Skeletal muscle tissue (tissue), 4 donors: ENCODE data around the gene SCG2. TPM values are rescaled to one million over a fixed set of nuclear protein-coding genes. Genes with fewer than 3 reads are reported as not detected.

ENCODE experiments used
- H3K27ac ChIP-seq: one replicate; pipeline ENCODE4 v1.7.0; 2013; ENCODE audit warnings: mild to moderate bottlenecking, low read depth, low read length, inconsistent platforms
- H3K27me3 ChIP-seq, 3 donors: one replicate each; pipeline ENCODE4 v1.7.0; 2013; ENCODE audit warnings: low read length in 3 of 3; ENCODE audit not compliant: control insufficient read depth in 3 of 3, insufficient read depth in 3 of 3
- H3K36me3 ChIP-seq, 3 donors: one replicate each; pipeline ENCODE4 v1.7.0; 2013; ENCODE audit warnings: low read length in 3 of 3; ENCODE audit not compliant: control insufficient read depth in 3 of 3, insufficient read depth in 3 of 3
- H3K4me1 ChIP-seq, 3 donors: one replicate each; pipeline ENCODE4 v1.7.0; 2013; ENCODE audit warnings: low read length in 3 of 3, mild to moderate bottlenecking in 3 of 3; ENCODE audit not compliant: control insufficient read depth in 3 of 3, insufficient read depth in 3 of 3
- H3K4me3 ChIP-seq, 3 donors: one replicate each; pipeline ENCODE4 v1.7.0; 2013; ENCODE audit warnings: low read length in 3 of 3
- H3K9ac ChIP-seq, 3 donors: one replicate each; pipeline ENCODE4 v1.7.0; 2013; ENCODE audit warnings: low read length in 3 of 3, mild to moderate bottlenecking in 3 of 3, moderate library complexity in 2 of 3, low read depth in 1 of 3
- H3K9me3 ChIP-seq, 3 donors: one replicate each; pipeline ENCODE4 v1.7.0; 2013; ENCODE audit warnings: low read length in 3 of 3; ENCODE audit not compliant: control insufficient read depth in 3 of 3
- total RNA-seq: library from RNA; depleted of rRNA; stranded (reverse); fragments of >200 nt; gene quantifications from one replicate; pipeline ENCODE4 v1.2.3, GENCODE V29; 2014
- donor health status: Osteomylitis.

SCG2 gene
- total RNA-seq, 1 donor from 2014 or later, result not detected

- H3K4me3 ChIP-seq, result peak overlapping the region; percentile 50 to 68 (median 63)
- peaks cover under 1 to 3% (median 2%) of the 10 kb centered on the region in 3 donors for H3K27me3 ChIP-seq
- H3K9ac ChIP-seq, result peak overlapping the region; percentile 27 to 63 (median 63)
- H3K27ac ChIP-seq, result peak overlapping the region; percentile 23
- H3K4me1 ChIP-seq, result peaks cover 4 to 11% (median 4%) of the 10 kb centered on the region in 3 donors
- no peaks in the 10 kb centered on the region for H3K9me3 ChIP-seq
- no peaks in the 10 kb centered on the region for H3K36me3 ChIP-seq
Measured at GRCh38 chr2:223613017-223613950, 11.1 kb upstream of the SCG2 start.

GRCh38 chr2:223612501-223612900, 10.3 kb upstream of the SCG2 start:
- Histone ChIP-seq H3K36me3 (no peaks in the 10 kb centered on the region), H3K4me3 (peak overlapping the region; percentile 50 to 68 (median 63)), H3K4me1 (peaks cover 4 to 11% (median 4%) of the 10 kb centered on the region in 3 donors), H3K27ac (peak overlapping the region; percentile 23), H3K9ac (peak overlapping the region; percentile 10 to 63 (median 63)), H3K9me3 (no peaks in the 10 kb centered on the region), H3K27me3 (no peaks in the 10 kb centered on the region)

DNA sequence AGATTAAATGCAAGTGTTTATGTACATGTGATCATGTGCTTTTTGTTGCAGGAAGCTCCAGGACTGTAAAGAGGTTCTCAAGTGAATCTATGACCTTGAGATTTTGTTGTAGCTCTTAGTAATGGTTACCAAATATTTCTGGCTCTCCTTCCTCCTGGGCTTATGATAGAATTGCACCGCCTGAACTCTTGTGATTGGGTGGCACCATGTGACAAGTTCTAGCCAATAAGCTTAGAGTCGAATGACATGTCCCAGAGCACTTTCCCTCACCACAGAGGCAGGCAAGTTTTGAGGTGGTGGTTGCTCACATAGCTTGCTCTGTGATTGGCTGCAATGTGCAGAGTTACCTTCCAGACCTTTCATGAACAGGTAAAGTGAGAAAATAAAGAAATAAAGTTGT, 8.9 kb upstream of the SCG2 start:
- Histone ChIP-seq H3K4me3 (no peak overlapping the region), H3K27me3 (no peaks in the 10 kb centered on the region), H3K4me1 (peaks cover 4 to 11% (median 4%) of the 10 kb centered on the region in 3 donors), H3K9ac (no peak overlapping the region), H3K36me3 (no peaks in the 10 kb centered on the region), H3K27ac (no peak overlapping the region), H3K9me3 (no peaks in the 10 kb centered on the region)

DNA sequence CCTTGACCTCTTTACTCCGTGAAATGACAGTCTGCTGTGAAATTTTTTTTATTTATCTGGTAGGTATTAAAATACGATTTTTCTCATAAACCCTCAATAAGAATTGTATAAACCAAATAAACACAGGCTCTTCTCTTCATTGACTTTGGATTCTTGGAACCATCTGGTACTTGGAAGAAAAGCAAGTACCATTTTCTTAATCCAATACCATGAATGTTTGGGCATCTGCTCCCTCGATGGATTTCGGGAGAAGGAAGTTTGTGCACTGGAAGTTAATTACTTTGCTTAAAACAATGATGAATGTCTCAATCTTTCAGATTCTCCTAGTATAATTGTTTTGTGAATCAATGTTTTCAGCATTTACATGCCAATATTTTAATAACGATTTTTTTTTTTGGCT, 5.3 kb upstream of the SCG2 start:
- Histone ChIP-seq H3K4me1 (peaks cover 0 to under 1% (median 0%) of the 10 kb centered on the region in 3 donors), H3K27ac (no peak overlapping the region), H3K27me3 (no peaks in the 10 kb centered on the region), H3K9ac (no peak overlapping the region), H3K36me3 (no peaks in the 10 kb centered on the region), H3K9me3 (no peaks in the 10 kb centered on the region), H3K4me3 (no peak overlapping the region)

DNA sequence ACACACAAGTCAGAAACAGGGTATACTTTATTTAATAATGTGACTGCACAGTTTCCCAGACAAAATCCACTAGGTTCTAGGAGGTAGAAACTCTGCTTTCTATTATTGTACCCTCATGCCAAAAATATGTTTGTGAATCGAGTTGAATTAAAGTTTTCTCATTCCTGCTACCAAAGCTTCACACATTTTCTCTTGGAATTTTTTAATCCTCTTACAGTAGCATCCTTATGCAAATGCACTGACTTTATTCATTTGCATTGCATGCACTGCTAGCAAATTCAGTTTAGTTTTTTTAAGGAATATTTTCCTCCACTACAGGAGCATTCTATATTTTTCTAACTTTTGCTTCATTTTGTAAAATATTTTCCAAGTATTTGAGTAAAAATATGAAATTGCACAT, 4.8 kb upstream of the SCG2 start:
- Histone ChIP-seq H3K4me1 (no peaks in the 10 kb centered on the region), H3K9me3 (no peaks in the 10 kb centered on the region), H3K27me3 (no peaks in the 10 kb centered on the region), H3K4me3 (no peak overlapping the region), H3K36me3 (no peaks in the 10 kb centered on the region), H3K9ac (no peak overlapping the region), H3K27ac (no peak overlapping the region)

GRCh38 chr2:223604231-223604630, 2.1 kb upstream of the SCG2 start:
- Histone ChIP-seq H3K4me3 (no peak overlapping the region), H3K27ac (no peak overlapping the region), H3K27me3 (no peaks in the 10 kb centered on the region), H3K4me1 (no peaks in the 10 kb centered on the region), H3K9me3 (no peaks in the 10 kb centered on the region), H3K36me3 (no peaks in the 10 kb centered on the region), H3K9ac (no peak overlapping the region)

DNA sequence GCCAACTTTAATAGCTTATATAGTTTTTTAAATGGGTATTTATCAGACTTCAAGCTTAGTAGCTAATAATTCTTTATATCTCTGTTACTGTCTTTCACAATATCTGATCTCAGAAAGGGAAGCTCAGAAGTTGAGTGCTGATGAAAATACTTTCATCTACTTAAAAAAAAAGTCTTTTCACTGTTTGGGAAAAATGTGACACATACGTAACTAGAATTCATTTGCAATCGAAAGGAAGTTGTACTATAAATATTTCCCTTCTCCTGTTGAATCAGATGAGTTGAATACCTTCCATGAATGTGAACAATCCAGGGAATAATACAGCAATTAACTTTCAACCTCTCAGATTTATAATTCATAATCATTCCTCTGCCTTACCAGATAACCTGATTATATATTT, 811 bp upstream of the SCG2 start:
- H3K9ac ChIP-seq, result no peak overlapping the region
- H3K36me3 ChIP-seq, result no peaks in the 10 kb centered on the region
- H3K27ac ChIP-seq, result no peak overlapping the region
- no peaks in the 10 kb centered on the region for H3K4me1 ChIP-seq
- no peaks in the 10 kb centered on the region for H3K9me3 ChIP-seq
- no peak overlapping the region for H3K4me3 ChIP-seq
- peaks cover 0 to 5% (median 0%) of the 10 kb centered on the region in 3 donors for H3K27me3 ChIP-seq

GRCh38 chr2:223601018-223601417, 1.1 kb downstream of the SCG2 start:
- Histone ChIP-seq H3K9me3 (no peaks in the 10 kb centered on the region), H3K27me3 (peaks cover 0 to 5% (median 0%) of the 10 kb centered on the region in 3 donors), H3K27ac (no peak overlapping the region), H3K9ac (no peak overlapping the region), H3K36me3 (no peaks in the 10 kb centered on the region), H3K4me1 (no peaks in the 10 kb centered on the region), H3K4me3 (no peak overlapping the region)

DNA sequence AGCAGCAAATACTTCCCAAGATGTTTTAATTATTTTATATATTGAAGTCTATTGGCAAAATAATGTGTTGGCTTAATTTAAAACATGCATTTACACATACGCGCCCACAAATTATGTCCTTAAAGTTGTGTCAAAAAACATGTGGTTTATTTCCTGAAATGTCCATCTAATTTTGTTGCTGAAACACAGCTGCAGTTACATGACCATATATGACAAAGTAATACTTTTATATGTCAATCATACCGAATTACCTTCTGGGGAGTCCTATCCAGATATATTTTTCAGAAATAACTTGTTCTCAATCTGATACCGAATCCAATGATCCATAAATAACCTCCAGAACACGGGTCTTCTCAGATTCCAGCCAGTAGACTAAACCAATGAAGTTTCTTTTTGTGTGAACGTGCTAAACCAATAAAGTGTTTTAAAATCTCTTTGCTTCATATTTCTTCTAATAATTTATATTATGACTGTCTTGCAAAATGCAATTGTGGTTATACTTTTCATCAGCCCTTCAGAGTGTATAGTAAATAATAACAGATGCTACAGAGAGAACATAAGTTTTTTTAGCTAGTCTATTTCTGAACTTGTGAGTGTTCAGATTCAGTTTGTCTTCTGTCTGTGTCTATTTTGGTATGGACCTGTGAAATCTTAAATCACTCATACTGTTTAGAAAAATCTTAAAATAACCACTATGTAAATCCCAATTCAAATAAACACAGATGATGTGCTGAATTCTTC, 2.4 kb downstream of the SCG2 start:
- H3K36me3 ChIP-seq, result no peaks in the 10 kb centered on the region
- H3K4me3 ChIP-seq, result no peak overlapping the region
- no peak overlapping the region for H3K27ac ChIP-seq
- H3K27me3 ChIP-seq, result peaks cover 0 to 5% (median 0%) of the 10 kb centered on the region in 3 donors
- H3K9me3 ChIP-seq, result no peaks in the 10 kb centered on the region
- H3K4me1 ChIP-seq, result no peaks in the 10 kb centered on the region
- no peak overlapping the region for H3K9ac ChIP-seq
